NCI-H2196 treated with DMSO at 0.1 percent for 48 hours (cell line): ENCODE results near the gene ZBTB2.
"Not testable (repeated sequence)": the region's sequence is repeated elsewhere in the genome, so short reads cannot be mapped to it uniquely, and the experiment has no call there.

Source experiments
- DNase-seq: peaks from one replicate; lab custom pipeline; 2025; ENCODE audit not compliant: unreplicated experiment; lab: John Stamatoyannopoulos, UW

The ZBTB2 gene

DNA sequence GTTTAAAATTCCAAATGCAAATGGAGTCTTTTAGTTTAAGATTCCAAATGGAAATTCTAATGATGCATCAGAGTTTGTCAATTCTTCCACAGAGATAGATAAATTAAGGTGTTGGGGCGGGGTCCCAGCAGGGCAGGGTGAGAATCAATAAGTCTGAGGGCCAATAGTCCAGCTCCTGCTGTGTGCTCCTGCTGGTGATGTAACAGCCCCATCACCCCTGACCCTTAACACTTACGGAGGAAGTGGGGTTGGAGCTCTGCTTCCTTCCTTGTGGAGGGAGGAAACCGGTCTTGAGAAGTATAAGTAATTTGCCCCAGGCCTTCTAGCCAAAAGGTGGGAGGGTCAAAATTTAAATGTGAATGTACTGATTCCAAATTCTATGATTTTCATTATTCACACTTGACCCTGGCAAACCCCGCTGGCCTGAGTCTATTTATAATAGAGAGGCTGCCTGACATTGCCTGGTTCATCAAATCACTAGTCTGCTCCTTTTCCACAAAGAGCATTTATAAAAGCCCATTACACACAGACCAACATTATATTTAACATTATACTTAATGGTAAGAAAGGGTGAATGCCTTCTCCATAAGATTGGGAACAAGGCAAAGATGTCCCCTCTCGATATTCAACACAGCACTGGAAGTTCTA, 17.2 kb downstream of the ZBTB2 start:
- no peak for DNase-seq

DNA sequence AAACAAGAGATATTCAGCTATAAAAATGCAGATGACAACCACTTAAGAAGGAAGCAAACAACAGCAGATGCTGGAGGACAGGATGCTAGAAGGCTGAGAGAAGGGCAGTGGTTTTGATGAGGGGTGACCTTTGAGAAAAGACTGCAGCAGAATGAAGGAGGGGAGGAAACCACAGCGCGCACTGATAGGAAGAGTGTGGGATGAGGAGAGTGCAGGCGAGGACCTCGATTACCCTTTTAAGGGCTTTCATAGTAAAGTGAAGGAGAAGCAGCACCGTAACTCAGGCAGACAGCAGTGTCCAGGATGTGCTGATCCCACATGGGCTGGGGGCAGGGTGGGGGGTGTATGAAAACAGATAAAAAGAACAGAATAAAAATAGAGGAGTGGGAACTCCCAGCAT, 19.2 kb downstream of the ZBTB2 start:
- no peak for DNase-seq

DNA sequence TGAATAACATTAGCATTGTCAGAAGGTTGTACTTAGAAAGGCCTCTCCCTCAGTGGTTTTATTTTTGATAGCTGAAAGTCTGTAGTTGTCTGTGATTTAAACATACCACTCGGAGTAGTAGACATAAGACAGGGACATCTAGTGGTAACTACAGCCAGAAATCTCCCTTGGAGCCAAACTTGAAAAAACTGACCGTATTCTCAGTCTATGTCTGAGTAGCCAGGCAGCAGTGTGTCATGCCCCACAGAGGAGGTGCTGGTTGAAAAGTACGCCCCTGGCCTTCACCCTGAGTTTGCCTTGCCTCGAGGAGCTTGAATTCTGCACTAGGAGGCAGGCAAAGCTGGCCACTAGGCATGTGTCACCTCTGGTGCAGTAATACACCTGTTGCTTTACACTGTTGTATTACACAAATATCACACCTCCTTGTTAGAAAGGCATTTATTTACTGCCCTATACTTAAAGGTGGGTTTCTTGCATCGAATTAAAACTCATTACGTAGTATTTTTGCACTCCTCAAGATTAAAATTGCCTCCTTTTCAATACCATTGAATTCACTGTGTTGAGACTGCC, 20.8 kb downstream of the ZBTB2 start:
- no peak for DNase-seq

DNA sequence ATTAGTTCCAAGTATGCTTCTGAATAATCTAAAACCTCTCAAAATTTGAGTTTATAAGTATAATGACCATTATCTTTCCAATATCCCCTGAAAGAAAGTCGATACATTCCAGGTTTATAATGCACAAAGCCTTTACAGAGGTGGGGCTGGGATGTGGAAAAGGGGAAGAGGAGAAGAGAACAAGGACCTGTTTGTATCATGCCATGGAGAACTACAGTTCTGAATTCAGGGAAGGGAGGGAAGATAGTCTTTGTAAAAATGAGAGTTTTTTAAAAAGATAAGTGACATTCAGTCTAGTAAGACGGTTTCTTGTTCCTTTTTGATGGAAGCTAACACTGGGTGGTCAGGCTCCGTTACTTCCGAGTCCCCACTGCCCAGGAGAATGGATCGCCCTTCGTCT, 26.1 kb downstream of the ZBTB2 start:
- DNase-seq = no peak

DNA sequence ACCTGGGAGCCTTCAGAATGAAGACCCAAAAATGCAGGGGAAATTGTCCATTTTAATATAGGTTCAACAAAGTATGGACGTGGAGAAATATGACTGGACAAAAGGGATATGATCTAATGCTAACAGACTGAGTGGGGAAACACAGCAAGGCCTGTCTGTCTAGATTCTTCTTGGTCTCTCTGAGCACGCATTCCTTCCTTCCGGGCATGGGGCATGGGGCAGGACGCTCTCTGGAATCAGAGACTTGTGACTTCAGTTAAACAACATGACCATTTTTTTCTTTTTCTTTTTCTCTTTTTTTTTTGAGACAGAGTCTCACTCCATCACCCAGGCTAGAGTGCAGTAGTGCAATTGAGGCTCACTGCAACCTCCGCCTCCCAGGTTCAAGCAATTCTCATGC, 31.9 kb downstream of the ZBTB2 start:
- no peak for DNase-seq

DNA sequence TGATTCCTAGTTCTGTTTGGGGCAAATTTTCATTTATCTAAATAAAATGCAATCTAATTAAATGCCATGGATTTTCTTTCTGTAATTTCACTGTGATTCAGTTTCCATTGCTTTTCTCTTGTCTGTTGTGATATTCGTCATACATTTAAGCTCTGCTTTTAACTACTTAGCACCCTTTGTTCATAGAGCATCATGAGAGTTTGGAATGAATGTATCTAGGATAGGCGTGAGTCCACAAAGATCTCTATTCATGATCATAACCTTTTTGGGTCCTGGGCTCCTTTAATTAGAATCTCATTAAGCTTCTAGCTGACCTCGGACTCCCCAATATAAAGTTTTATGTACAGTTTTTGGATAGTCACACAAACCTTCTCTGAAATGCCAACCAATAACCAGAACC, 32.9 kb downstream of the ZBTB2 start:
- DNase-seq = no peak

DNA sequence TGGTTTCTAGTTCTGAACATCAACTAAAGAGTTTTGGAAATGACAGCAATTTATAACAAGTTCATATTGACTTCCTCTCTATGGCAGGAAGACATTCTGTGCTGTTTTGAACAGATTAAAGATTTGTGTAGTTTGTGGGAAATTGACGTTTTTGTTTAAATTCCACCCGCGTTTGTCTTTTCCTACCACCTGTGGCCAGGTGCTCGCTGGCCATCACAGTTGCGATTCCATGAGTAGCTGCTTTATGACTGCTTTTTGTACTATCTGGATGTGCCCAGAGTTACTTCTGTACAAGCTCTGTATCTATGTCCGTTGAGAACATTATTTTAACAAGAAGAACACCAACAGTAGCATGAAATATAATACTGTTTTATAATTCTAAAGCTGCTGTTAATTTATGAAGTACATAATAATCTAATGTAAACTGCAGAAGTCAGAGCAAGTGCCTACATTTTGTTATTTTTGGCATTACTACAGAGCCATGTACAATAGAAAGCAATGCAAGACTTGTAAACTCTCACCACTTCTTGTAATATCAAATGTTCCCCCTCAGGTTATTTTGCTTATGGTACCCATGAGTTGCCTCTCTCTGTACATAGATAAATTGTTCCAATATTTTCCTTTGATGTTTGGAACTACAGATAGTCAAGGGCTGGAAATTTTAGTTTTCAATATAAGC, 33.5 kb downstream of the ZBTB2 start:
- DNase-seq = no peak

DNA sequence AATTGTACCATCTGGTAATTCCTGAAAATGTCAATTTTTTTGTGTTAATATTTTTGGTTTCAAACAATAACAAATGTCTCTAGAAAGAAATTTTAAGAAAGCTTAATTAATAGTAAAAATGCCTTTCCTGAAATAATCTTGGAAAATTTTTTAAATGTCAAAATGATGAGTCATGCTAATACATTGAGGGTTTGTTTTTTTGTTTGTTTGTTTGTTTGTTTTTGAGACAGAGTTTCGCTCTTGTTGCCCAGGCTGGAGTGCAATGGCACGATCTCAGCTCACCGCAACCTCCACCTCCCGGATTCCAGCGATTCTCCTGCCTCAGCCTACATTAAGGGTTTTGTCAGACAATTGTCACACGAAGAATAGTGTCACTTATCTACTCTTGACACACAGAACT, 34.4 kb downstream of the ZBTB2 start:
- not testable (repeated sequence) for DNase-seq

DNA sequence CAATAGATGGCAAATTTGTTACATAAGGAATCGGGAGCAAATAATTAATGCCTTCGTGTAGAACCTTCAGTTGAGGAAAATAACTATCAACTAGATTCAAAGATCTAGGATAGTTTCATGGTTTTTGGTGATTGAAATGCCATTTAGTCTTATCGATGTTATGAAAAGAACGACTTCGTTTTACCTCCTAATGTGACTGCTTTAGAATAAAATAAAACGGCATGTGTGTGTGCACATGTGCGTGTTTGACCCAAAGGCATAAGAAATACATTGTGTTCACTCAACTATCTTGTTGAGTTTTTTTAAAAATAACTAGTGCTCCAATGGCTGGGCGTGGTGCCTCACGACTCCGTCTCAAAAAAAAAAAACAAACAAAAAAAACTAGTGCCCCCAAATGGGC, 37.6 kb downstream of the ZBTB2 start:
- no peak for DNase-seq

DNA sequence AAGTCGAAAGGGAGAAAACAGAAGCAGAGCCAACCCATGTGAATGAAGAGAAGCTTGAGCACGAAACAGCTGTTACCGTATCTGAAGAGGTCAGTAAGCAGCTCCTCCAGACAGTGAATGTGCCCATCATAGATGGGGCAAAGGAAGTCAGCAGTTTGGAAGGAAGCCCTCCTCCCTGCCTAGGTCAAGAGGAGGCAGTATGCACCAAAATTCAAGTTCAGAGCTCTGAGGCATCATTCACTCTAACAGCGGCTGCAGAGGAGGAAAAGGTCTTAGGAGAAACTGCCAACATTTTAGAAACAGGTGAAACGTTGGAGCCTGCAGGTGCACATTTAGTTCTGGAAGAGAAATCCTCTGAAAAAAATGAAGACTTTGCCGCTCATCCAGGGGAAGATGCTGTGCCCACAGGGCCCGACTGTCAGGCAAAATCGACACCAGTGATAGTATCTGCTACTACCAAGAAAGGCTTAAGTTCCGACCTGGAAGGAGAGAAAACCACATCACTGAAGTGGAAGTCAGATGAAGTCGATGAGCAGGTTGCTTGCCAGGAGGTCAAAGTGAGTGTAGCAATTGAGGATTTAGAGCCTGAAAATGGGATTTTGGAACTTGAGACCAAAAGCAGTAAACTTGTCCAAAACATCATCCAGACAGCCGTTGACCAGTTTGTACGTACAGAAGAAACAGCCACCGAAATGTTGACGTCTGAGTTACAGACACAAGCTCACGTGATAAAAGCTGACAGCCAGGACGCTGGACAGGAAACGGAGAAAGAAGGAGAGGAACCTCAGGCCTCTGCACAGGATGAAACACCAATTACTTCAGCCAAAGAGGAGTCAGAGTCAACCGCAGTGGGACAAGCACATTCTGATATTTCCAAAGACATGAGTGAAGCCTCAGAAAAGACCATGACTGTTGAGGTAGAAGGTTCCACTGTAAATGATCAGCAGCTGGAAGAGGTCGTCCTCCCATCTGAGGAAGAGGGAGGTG, 38.7 kb downstream of the ZBTB2 start:
- no peak for DNase-seq

DNA sequence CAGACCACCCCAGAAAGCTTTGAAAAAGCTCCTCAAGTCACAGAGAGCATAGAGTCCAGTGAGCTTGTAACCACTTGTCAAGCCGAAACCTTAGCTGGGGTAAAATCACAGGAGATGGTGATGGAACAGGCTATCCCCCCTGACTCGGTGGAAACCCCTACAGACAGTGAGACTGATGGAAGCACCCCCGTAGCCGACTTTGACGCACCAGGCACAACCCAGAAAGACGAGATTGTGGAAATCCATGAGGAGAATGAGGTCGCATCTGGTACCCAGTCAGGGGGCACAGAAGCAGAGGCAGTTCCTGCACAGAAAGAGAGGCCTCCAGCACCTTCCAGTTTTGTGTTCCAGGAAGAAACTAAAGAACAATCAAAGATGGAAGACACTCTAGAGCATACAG, 39.6 kb downstream of the ZBTB2 start:
- DNase-seq = no peak

DNA sequence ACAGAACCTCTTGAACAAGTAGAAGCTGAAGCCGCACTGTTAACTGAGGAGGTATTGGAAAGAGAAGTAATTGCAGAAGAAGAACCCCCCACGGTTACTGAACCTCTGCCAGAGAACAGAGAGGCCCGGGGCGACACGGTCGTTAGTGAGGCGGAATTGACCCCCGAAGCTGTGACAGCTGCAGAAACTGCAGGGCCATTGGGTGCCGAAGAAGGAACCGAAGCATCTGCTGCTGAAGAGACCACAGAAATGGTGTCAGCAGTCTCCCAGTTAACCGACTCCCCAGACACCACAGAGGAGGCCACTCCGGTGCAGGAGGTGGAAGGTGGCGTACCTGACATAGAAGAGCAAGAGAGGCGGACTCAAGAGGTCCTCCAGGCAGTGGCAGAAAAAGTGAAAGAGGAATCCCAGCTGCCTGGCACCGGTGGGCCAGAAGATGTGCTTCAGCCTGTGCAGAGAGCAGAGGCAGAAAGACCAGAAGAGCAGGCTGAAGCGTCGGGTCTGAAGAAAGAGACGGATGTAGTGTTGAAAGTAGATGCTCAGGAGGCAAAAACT, 40.1 kb downstream of the ZBTB2 start:
- no peak for DNase-seq

DNA sequence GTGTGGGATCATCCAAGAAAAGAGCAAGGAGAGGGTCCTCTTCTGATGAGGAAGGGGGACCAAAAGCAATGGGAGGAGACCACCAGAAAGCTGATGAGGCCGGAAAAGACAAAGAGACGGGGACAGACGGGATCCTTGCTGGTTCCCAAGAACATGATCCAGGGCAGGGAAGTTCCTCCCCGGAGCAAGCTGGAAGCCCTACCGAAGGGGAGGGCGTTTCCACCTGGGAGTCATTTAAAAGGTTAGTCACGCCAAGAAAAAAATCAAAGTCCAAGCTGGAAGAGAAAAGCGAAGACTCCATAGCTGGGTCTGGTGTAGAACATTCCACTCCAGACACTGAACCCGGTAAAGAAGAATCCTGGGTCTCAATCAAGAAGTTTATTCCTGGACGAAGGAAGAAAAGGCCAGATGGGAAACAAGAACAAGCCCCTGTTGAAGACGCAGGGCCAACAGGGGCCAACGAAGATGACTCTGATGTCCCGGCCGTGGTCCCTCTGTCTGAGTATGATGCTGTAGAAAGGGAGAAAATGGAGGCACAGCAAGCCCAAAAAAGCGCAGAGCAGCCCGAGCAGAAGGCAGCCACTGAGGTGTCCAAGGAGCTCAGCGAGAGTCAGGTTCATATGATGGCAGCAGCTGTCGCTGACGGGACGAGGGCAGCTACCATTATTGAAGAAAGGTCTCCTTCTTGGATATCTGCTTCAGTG, 40.8 kb downstream of the ZBTB2 start:
- no peak for DNase-seq

DNA sequence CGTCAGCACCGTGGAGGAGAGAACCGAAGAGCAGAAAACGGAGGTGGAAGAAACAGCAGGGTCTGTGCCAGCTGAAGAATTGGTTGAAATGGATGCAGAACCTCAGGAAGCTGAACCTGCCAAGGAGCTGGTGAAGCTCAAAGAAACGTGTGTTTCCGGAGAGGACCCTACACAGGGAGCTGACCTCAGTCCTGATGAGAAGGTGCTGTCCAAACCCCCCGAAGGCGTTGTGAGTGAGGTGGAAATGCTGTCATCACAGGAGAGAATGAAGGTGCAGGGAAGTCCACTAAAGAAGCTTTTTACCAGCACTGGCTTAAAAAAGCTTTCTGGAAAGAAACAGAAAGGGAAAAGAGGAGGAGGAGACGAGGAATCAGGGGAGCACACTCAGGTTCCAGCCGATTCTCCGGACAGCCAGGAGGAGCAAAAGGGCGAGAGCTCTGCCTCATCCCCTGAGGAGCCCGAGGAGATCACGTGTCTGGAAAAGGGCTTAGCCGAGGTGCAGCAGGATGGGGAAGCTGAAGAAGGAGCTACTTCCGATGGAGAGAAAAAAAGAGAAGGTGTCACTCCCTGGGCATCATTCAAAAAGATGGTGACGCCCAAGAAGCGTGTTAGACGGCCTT, 41.6 kb downstream of the ZBTB2 start:
- DNase-seq = peak; percentile 100

DNA sequence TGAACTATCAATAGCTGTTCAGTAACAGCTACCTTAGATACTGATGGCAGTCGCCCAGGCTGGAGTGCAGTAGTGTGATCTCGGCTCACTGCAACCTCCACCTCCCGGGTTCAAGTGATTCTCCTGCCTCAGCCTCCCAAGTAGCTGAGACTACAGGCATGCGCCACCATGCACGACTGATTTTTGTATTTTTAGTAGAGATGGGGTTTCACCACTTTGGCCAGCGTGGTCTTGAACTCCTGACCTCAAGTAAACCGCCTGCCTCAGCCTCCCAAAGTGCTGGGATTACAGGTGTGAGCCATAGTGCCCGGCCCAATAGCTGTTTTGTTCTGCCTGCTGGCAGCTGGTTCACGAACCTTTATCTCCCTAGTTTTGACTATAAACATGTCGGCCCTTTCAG, 48.6 kb downstream of the ZBTB2 start:
- DNase-seq = not testable (repeated sequence)

DNA sequence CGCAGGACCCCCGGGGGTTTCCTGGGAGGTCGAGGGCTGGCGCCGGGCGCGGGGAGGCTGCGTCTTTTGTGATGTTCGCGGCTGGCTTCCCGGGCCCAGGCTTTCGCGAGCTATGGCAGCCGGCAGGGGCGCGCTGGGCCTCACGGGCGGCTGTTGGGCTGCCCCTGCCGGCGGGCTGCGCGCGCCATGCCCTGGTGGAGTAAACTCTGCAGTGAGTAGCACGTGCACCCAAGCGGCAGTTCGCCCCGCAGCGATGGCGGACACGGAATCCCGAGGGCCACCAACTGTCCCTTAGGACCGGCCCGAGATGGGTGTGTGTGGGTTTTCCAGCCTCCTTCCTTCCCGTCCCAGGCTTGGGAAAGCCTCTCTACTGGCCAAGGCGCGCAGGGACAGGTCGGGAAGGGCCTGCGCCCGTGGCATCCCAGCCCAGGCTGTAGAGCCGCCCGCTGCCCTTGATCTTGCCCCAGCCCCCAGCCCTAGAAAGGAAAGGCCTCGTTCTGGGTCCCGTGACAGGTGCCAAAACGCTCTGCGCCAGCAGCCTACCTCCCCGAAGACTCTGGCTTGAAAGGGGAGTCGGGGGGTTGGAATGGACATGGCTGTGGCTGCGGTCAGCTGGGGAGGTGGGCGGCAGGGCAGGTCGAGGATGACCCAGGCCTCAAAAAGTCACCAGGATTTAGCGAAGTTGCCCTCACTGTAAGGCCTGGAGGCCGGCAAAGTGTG, 49.7 kb downstream of the ZBTB2 start:
- DNase-seq = no peak

DNA sequence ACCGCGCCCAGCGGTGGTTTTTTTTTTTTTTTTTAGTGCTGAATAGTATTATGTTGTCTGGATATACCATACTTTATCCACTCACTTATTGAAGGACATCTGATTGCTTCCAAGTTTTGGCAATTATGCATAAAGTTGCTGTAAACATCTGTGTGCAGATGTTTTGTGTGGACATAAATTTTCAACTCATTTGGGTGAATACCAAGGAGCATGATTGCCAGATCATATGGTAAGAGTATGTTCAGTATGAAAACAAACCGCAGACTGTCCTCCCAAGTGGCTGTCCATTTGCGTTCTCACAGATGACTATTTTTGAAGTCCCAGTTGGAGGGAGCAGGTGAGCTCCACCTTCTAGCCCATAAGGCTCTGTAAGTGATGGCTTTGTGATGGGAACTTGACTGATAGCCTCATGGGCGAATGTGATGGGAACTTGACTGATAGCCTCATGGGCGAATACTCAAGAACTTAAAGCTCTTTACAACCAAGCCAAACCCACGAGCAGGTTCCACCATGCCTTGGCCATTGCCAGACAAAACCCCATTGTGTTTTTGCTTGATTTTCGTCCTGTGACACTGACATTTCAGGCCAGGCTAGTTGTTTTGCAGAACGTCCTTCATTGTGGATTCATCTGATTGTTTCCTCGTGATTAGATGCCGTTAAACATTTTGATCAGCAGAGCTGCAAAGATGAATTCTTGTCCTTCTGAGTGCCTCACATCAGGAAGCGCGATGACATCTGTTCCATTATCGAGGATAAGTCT, 51.0 kb downstream of the ZBTB2 start:
- no peak for DNase-seq

DNA sequence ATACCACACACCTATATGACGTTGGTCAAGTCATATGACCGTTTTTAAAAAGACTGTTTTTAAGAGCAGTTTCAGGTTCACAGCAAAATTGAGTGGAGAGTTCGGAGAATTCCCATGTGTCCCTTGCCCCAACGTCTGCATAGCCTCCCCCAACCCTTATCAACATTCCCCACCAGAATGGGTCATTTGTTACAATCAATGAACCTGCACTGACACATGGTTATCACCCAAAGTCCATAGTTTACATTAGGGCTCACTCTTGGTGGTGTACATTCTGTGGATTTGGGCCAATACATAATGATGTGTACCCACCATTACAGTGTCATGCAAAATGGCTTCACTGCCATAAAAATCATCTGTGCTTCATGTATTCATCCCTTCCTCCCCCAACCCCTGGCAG, 52.0 kb downstream of the ZBTB2 start:
- DNase-seq = no peak
